Suprapubic skin (tissue), 4 donors: ENCODE data around the gene CLRN2. TPM values are rescaled to one million over a fixed set of nuclear protein-coding genes. Genes with fewer than 3 reads are reported as not detected.

Source experiments
- DNase-seq, 2 donors: peaks; one replicate each; pipeline ENCODE4 v3.0.0-alpha.2; 2019; ENCODE audit warnings: low spot score in 2 of 2
- H3K27ac ChIP-seq: fragments of 200-600 bp; sonication (generic); one replicate; pipeline ENCODE4 v1.5.1; 2019
- H3K27me3 ChIP-seq: fragments of 200-600 bp; sonication (generic); one replicate; pipeline ENCODE4 v1.5.1; 2019
- H3K36me3 ChIP-seq: fragments of 200-600 bp; sonication (generic); one replicate; pipeline ENCODE4 v1.5.1; 2019
- H3K4me1 ChIP-seq: fragments of 200-600 bp; sonication (generic); one replicate; pipeline ENCODE4 v1.5.1; 2019
- H3K4me3 ChIP-seq: fragments of 200-600 bp; sonication (generic); one replicate; pipeline ENCODE4 v1.5.1; 2019; ENCODE audit warnings: mild to moderate bottlenecking
- H3K9me3 ChIP-seq: fragments of 200-600 bp; sonication (generic); one replicate; pipeline ENCODE4 v1.5.1; 2019
- EP300 ChIP-seq: sonication (generic); formaldehyde crosslinking; IDR thresholded peaks from one replicate; pipeline ENCODE4 v1.6.1; 2017; ENCODE audit warnings: antibody characterized with exemption
- POLR2A ChIP-seq, 2 donors: fragments of 450-650 bp; IDR thresholded peaks; one replicate each; pipeline ENCODE4 v1.6.1; 2017; ENCODE audit warnings: antibody characterized with exemption in 2 of 2, mild to moderate bottlenecking in 2 of 2, moderate library complexity in 2 of 2
- POLR2AphosphoS5 ChIP-seq, 3 donors: sonication (generic); formaldehyde crosslinking; IDR thresholded peaks; one replicate each; pipeline ENCODE4 v1.6.1; 2017; ENCODE audit warnings: antibody characterized with exemption in 3 of 3
- WGBS: methylation state at CpG from one replicate; pipeline ENCODE4 v1.1.5; 2018; 5-methylcytosine and 5-hydroxymethylcytosine counted together
- total RNA-seq, 4 donors: library from RNA; depleted of rRNA; stranded (reverse); fragments of >200 nt; gene quantifications; one replicate each; pipeline ENCODE4 v1.1.0, GENCODE V29; 2016
- TF ChIP-seq, protein P1 (sequence below), 2 donors: fragments of 200-600 bp in 1 of 2; fragments of 450-650 bp in 1 of 2; sonication (generic) in 1 of 2; IDR thresholded peaks; one replicate each; pipeline ENCODE4 v1.5.1; 2016 to 2019; ENCODE audit warnings: antibody characterized with exemption in 2 of 2, mild to moderate bottlenecking in 1 of 2, moderate library complexity in 1 of 2

CLRN2 gene
- total RNA-seq, 4 donors from 2014 or later = not detected

DNA sequence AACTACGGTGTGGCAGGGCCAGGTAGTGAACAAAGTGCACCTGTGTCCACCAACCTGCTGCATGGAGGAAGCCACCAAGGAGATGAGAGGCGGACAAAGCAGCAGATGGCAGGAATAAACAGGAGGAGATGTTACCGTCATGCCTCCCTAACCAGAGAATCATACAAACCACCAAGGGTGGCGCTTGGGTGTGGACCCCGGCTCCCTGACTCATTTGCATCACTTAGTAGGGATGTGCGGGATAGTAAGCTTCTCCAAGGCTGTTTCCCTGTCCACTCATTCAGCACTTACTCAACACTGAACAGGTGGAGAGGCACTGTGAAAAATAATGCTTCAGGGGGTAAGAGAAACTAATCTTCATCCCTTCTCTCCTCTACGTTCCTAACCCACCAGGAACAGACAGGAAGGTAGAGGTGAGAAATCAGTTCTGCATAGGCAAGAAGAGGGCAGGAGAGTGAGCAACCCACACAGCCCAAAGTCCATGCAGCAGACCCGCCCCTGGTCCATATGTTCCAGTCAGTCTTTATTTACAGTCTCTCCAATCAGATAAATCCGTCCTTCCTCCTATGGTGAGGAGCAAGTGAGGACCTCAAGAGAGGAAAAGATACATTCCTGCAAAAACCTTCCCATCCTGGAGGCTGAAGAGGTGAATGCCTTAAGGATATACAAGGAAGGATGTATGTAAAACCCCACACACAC is 37.0 kb upstream of the CLRN2 start:
- DNase-seq = no peak
- H3K9me3 ChIP-seq = peaks cover 6% of the 10 kb centered on the region
- TF ChIP-seq EP300 (no peak), POLR2A (IDR thresholded peaks at IDR 0.05) (no peak)
- TF ChIP-seq, protein P1, sequence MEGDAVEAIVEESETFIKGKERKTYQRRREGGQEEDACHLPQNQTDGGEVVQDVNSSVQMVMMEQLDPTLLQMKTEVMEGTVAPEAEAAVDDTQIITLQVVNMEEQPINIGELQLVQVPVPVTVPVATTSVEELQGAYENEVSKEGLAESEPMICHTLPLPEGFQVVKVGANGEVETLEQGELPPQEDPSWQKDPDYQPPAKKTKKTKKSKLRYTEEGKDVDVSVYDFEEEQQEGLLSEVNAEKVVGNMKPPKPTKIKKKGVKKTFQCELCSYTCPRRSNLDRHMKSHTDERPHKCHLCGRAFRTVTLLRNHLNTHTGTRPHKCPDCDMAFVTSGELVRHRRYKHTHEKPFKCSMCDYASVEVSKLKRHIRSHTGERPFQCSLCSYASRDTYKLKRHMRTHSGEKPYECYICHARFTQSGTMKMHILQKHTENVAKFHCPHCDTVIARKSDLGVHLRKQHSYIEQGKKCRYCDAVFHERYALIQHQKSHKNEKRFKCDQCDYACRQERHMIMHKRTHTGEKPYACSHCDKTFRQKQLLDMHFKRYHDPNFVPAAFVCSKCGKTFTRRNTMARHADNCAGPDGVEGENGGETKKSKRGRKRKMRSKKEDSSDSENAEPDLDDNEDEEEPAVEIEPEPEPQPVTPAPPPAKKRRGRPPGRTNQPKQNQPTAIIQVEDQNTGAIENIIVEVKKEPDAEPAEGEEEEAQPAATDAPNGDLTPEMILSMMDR (IDR thresholded peaks at IDR 0.05) = no peak
- 88% methylated on average over 9 of the region's 9 CpGs for whole genome bisulfite sequencing
- H3K36me3 ChIP-seq = peaks cover 4% of the 10 kb centered on the region
- H3K4me1 ChIP-seq = no peaks in the 10 kb centered on the region
- H3K4me3 ChIP-seq = no peak overlapping the region
- H3K27ac ChIP-seq = no peak overlapping the region
- H3K27me3 ChIP-seq = no peaks in the 10 kb centered on the region

DNA sequence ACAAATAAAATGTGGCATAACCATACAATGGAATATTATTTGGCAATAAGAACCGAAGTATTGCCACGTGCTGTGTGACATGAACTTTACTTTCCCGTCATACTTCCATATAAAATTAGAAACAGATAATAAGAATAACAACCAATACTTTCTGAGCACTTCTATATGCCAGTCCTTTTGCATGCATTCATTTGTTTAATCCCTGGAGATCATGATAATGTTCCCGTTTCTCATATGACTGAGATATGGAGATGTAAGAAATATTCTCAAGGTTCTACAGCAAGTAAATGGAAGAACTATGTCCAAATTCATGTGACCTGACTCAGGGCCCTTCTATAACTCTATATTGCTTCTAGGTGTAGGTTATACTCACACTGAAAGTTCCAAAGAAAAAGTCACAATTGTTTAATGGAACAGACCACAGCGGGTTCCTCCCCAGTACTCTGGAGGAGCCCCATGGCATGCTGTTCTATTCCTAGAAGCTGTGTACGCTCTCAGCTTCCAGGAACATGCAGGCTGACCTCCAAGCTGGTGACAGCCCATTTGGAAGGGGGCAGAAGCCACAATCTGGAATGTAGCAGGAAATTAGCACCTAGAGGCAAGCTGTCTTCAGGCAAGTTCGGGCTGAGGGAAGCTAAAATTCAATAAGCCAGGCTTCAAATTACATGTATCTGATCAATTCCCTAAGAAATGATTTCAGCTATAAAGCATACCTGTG is 34.6 kb upstream of the CLRN2 start:
- H3K27me3 ChIP-seq = no peaks in the 10 kb centered on the region
- no peaks in the 10 kb centered on the region for H3K4me1 ChIP-seq
- H3K27ac ChIP-seq = no peak overlapping the region
- no peak for DNase-seq
- no peak overlapping the region for H3K4me3 ChIP-seq
- WGBS = 92% methylated on average over 7 of the region's 7 CpGs
- H3K36me3 ChIP-seq = peaks cover 4% of the 10 kb centered on the region
- H3K9me3 ChIP-seq = peaks cover 6% of the 10 kb centered on the region
- TF ChIP-seq POLR2AphosphoS5 (IDR thresholded peaks at IDR 0.05) = no peak
- TF ChIP-seq EP300 = no peak
- no peak for TF ChIP-seq POLR2A (IDR thresholded peaks at IDR 0.05)
- TF ChIP-seq, protein P1 (IDR thresholded peaks at IDR 0.05) = no peak

DNA sequence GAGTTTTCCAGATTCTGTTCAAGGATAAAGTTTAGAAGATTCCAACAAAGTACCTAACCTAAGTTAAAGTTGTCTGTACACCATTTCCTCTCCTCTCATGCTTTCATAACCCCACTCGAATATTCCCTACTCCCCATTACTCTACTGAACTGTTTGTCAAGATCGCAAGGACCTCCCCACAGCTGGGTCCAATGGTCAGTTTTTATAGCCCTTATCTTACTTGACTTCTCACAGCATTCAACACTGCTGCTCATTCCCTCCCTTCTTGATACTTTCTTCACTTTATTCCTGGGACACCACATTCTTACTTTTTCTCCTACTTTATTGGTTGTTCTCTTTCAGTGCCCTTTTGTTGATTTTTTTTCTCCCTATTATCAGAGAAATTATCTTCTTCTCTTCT is 34.0 kb upstream of the CLRN2 start:
- no peak for DNase-seq
- no peak overlapping the region for H3K27ac ChIP-seq
- no peaks in the 10 kb centered on the region for H3K27me3 ChIP-seq
- WGBS = 99% methylated on average over 2 of the region's 2 CpGs
- H3K4me3 ChIP-seq = no peak overlapping the region
- H3K36me3 ChIP-seq = peaks cover 5% of the 10 kb centered on the region
- H3K4me1 ChIP-seq = no peaks in the 10 kb centered on the region
- peaks cover 6% of the 10 kb centered on the region for H3K9me3 ChIP-seq
- TF ChIP-seq EP300 (no peak), POLR2A (IDR thresholded peaks at IDR 0.05) (no peak), POLR2AphosphoS5 (IDR thresholded peaks at IDR 0.05) (no peak)
- TF ChIP-seq, protein P1 (IDR thresholded peaks at IDR 0.05) = no peak

DNA sequence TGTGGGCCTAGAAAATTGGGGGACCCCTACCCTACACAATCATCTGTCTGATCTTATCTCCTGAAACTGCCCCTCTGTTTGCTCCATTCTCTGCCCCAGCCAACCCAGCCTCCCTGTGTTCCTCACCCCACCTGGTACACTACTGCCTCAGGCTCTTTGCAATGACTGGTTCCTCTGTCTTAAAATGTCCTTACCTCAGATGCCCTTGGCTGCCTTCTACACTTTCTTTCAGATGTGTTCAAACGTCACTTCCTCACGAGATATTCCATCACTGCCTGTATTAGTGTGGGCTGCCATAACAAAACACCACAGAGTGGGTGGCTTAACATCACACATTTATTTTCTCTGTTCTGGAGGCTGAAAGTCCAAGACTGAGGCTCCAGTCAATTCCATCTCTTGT is 32.2 kb upstream of the CLRN2 start:
- Histone ChIP-seq H3K9me3 (peaks cover 6% of the 10 kb centered on the region), H3K4me3 (no peak overlapping the region), H3K27ac (no peak overlapping the region), H3K27me3 (no peaks in the 10 kb centered on the region), H3K36me3 (peaks cover 22% of the 10 kb centered on the region), H3K4me1 (no peaks in the 10 kb centered on the region)
- no peak for DNase-seq
- TF ChIP-seq EP300 = no peak
- TF ChIP-seq POLR2AphosphoS5 (IDR thresholded peaks at IDR 0.05) = no peak
- TF ChIP-seq, protein P1 (IDR thresholded peaks at IDR 0.05) = no peak
- no peak for TF ChIP-seq POLR2A (IDR thresholded peaks at IDR 0.05)
- WGBS = 91% methylated on average over 2 of the region's 2 CpGs

DNA sequence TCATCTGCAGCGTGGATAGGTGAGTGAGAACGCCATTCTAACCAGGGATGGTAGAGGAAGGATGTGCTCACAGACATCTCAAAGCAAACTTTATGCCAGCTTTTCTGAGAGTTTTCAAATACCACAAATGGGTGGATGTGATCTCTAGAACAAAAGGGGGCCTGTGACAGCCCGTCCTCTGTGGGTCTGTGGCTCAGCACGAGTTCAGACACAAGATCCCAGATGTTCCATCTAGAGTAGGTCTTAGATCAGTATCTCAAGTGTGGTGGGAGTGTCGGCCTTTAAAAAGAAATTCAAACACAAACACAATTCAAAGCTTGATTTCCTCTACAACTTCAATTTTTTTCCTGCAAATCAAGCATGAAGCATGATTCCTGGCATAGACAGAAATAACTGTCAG is 25.8 kb upstream of the CLRN2 start:
- Histone ChIP-seq H3K36me3 (peaks cover 47% of the 10 kb centered on the region), H3K9me3 (no peaks in the 10 kb centered on the region), H3K27me3 (no peaks in the 10 kb centered on the region), H3K4me3 (no peak overlapping the region), H3K27ac (no peak overlapping the region), H3K4me1 (no peaks in the 10 kb centered on the region)
- no peak for TF ChIP-seq EP300
- no peak for TF ChIP-seq POLR2A (IDR thresholded peaks at IDR 0.05)
- no peak for TF ChIP-seq POLR2AphosphoS5 (IDR thresholded peaks at IDR 0.05)
- TF ChIP-seq, protein P1 (IDR thresholded peaks at IDR 0.05) = no peak
- DNase-seq = no peak
- 70% methylated on average over 5 of the region's 5 CpGs for WGBS
